Smooth muscle cell of trachea (primary cell): Measurements from ENCODE around the gene ZMYND11. TPM values are rescaled to one million over a fixed set of nuclear protein-coding genes. Genes with fewer than 3 reads are reported as not detected.

Source experiments
- total RNA-seq: library from RNA; depleted of rRNA; stranded (reverse); fragments of >200 nt; gene quantifications from 2 replicates; pipeline ENCODE4 v1.2.1, GENCODE V29; 2014

The ZMYND11 gene
- total RNA-seq: 51.2 and 51.4 TPM in 2 replicates

GRCh38 chr10:135132-135600 lies at the start of gene ZMYND11:
Gene ZMYND11, plus strand, starts transcription at chr10:135455. Its CDS starts 44,558 bp downstream, at chr10:180013.

Other genes starting within 250 kb of the ZMYND11 start
- 0.15 TPM in 1 of 2 replicates, not detected in the other for gene TUBB8, start 86.2 kb upstream of the ZMYND11 start, total RNA-seq